H9 (cell line): ENCODE measurements around the gene HECW1. TPM values are rescaled to one million over a fixed set of nuclear protein-coding genes. Genes with fewer than 3 reads are reported as not detected.

Experiments used
- DNase-seq: peaks from one replicate; pipeline ENCODE4 v3.0.0-alpha.2; 2017
- H2AFZ ChIP-seq: one replicate; pipeline ENCODE4 v1.6.1; 2013; ENCODE audit warnings: mild to moderate bottlenecking, low read length, control low read depth, moderate library complexity
- H2AK5ac ChIP-seq: 2 replicates; pipeline ENCODE4 v1.6.1; 2013; ENCODE audit warnings: low read length, control low read depth, mixed read lengths; ENCODE audit not compliant: insufficient read length
- H2BK120ac ChIP-seq: one replicate; pipeline ENCODE4 v1.6.1; 2013; ENCODE audit warnings: low read depth, mild to moderate bottlenecking, low read length, control low read depth, inconsistent platforms; ENCODE audit not compliant: poor library complexity, severe bottlenecking
- H2BK12ac ChIP-seq: 2 replicates; pipeline ENCODE4 v1.6.1; 2013; ENCODE audit warnings: low read length, control low read depth, mixed read lengths, low read depth; ENCODE audit not compliant: insufficient read length
- H2BK15ac ChIP-seq: 2 replicates; pipeline ENCODE4 v1.6.1; 2013; ENCODE audit warnings: low read depth, low read length, control low read depth
- H2BK20ac ChIP-seq: one replicate; pipeline ENCODE4 v1.6.1; 2013; ENCODE audit warnings: low read depth, mild to moderate bottlenecking, low read length, control low read depth, inconsistent platforms; ENCODE audit not compliant: poor library complexity, severe bottlenecking
- H2BK5ac ChIP-seq: 2 replicates; pipeline ENCODE4 v1.6.1; 2013; ENCODE audit warnings: low read length, control low read depth, mixed read lengths; ENCODE audit not compliant: insufficient read length
- H3K14ac ChIP-seq: 2 replicates; pipeline ENCODE4 v1.6.1; 2013; ENCODE audit warnings: low read length, control low read depth; ENCODE audit not compliant: insufficient read depth
- H3K18ac ChIP-seq: 2 replicates; pipeline ENCODE4 v1.6.1; 2013; ENCODE audit warnings: low read depth, mild to moderate bottlenecking, mixed read lengths, low read length, control low read depth; ENCODE audit not compliant: insufficient read length
- H3K23ac ChIP-seq: 2 replicates; pipeline ENCODE4 v1.6.1; 2013; ENCODE audit warnings: low read length, control low read depth, mixed read lengths, low read depth; ENCODE audit not compliant: insufficient read length
- H3K23me2 ChIP-seq: 2 replicates; pipeline ENCODE4 v1.6.1; 2013; ENCODE audit warnings: low read depth, mild to moderate bottlenecking, mixed read lengths, low read length, control low read depth; ENCODE audit not compliant: insufficient read length, poor library complexity, severe bottlenecking
- H3K27ac ChIP-seq: 2 replicates; pipeline ENCODE4 v1.5.1; 2013; ENCODE audit warnings: low read length, control low read depth, mixed read lengths, low read depth; ENCODE audit not compliant: insufficient read length
- H3K27me3 ChIP-seq: 2 replicates; pipeline ENCODE4 v1.6.1; 2013; ENCODE audit warnings: low read length, control low read depth, inconsistent platforms; ENCODE audit not compliant: insufficient read depth
- H3K4ac ChIP-seq: 2 replicates; pipeline ENCODE4 v1.6.1; 2013; ENCODE audit warnings: low read depth, mild to moderate bottlenecking, control low read depth, inconsistent platforms, low read length, moderate library complexity
- H3K4me1 ChIP-seq: 2 replicates; pipeline ENCODE4 v1.6.1; 2013; ENCODE audit warnings: low read length, control low read depth, inconsistent platforms; ENCODE audit not compliant: insufficient read depth
- H3K4me2 ChIP-seq: 2 replicates; pipeline ENCODE4 v1.6.1; 2013; ENCODE audit warnings: low read length, control low read depth, mixed read lengths; ENCODE audit not compliant: insufficient read length, insufficient read depth
- H3K56ac ChIP-seq: 2 replicates; pipeline ENCODE4 v1.6.1; 2013; ENCODE audit warnings: low read depth, mild to moderate bottlenecking, mixed read lengths, low read length, control low read depth; ENCODE audit not compliant: insufficient read length
- H3K79me1 ChIP-seq: 2 replicates; pipeline ENCODE4 v1.6.1; 2013; ENCODE audit warnings: low read depth, mild to moderate bottlenecking, moderate library complexity, low read length, control low read depth, inconsistent platforms; ENCODE audit not compliant: insufficient read depth, poor library complexity, severe bottlenecking
- H3K79me2 ChIP-seq: 2 replicates; pipeline ENCODE4 v1.6.1; 2013; ENCODE audit warnings: low read length, control low read depth, inconsistent platforms; ENCODE audit not compliant: insufficient read depth
- H3K9ac ChIP-seq: 2 replicates; pipeline ENCODE4 v1.6.1; 2013; ENCODE audit warnings: low read length, control low read depth, mixed read lengths; ENCODE audit not compliant: insufficient read length; ENCODE audit errors: extremely low read depth
- H3K9me3 ChIP-seq: one replicate; pipeline ENCODE4 v1.6.1; 2013; ENCODE audit warnings: low read depth, low read length, inconsistent platforms; ENCODE audit not compliant: control insufficient read depth
- H3T11ph ChIP-seq: one replicate; pipeline ENCODE4 v1.6.1; 2013; ENCODE audit warnings: mild to moderate bottlenecking, low read length, control low read depth, inconsistent platforms
- H4K20me1 ChIP-seq: one replicate; pipeline ENCODE4 v1.6.1; 2013; ENCODE audit not compliant: control insufficient read depth, insufficient read length, insufficient read depth
- H4K5ac ChIP-seq: 2 replicates; pipeline ENCODE4 v1.6.1; 2013; ENCODE audit warnings: low read depth, mild to moderate bottlenecking, mixed read lengths, low read length, control low read depth; ENCODE audit not compliant: insufficient read length
- H4K8ac ChIP-seq: replicated peaks from 2 replicates; pipeline ENCODE4 v1.6.1; 2013; ENCODE audit warnings: low read length, control low read depth, mixed read lengths, low read depth; ENCODE audit not compliant: insufficient read length
- H4K91ac ChIP-seq: 2 replicates; pipeline ENCODE4 v1.6.1; 2013; ENCODE audit warnings: low read depth, mild to moderate bottlenecking, moderate library complexity, mixed read lengths, low read length, control low read depth; ENCODE audit not compliant: insufficient read length
- H3K27ac Mint-ChIP-seq, 3 experiments: 2 replicates in 2 of 3; 3 replicates in 1 of 3; pipeline ENCODE4 v1.8.0; 2020 to 2021; ENCODE audit warnings: mixed read lengths in 3 of 3, mild to moderate bottlenecking in 1 of 3, moderate library complexity in 1 of 3
- H3K27me3 Mint-ChIP-seq: 2 replicates; pipeline ENCODE4 v1.8.0; 2021; ENCODE audit warnings: low read depth, mild to moderate bottlenecking, moderate library complexity, mixed read lengths
- H3K36me3 Mint-ChIP-seq, 3 experiments: 2 replicates in 2 of 3; 3 replicates in 1 of 3; pipeline ENCODE4 v1.8.0; 2020 to 2021; ENCODE audit warnings: low read depth in 3 of 3, mixed read lengths in 3 of 3; ENCODE audit not compliant: insufficient read depth in 1 of 3
- H3K4me1 Mint-ChIP-seq, 2 experiments: 2 replicates each; pipeline ENCODE4 v1.8.0; 2020; ENCODE audit warnings: mixed read lengths in 2 of 2
- H3K4me3 Mint-ChIP-seq, 2 experiments: 2 replicates in 1 of 2; 3 replicates in 1 of 2; pipeline ENCODE4 v1.8.0; 2020 to 2021; ENCODE audit warnings: mild to moderate bottlenecking in 2 of 2, mixed read lengths in 2 of 2, moderate library complexity in 1 of 2
- H3K9me3 Mint-ChIP-seq, 2 experiments: 2 replicates in 1 of 2; 3 replicates in 1 of 2; pipeline ENCODE4 v1.8.0; 2020; ENCODE audit warnings: mild to moderate bottlenecking in 2 of 2, mixed read lengths in 2 of 2, moderate library complexity in 1 of 2
- CTCF ChIP-seq: fragments of 200-600 bp; sonication (generic); conservative IDR thresholded peaks from 3 replicates; pipeline ENCODE4 v1.8.0; 2021; ENCODE audit warnings: antibody characterized with exemption, mild to moderate bottlenecking
- WGBS: extraction: QIAGEN DNeasy Blood & Tissue Kit; methylation state at CpG from one replicate; pipeline ENCODE4 v1.1.7; 2013; ENCODE audit warnings: missing lambda C conversion rate, low lambda C conversion rate, mixed read lengths; ENCODE audit not compliant: insufficient read length; ENCODE audit errors: extremely low coverage; 5-methylcytosine and 5-hydroxymethylcytosine counted together
- total RNA-seq: library from RNA; stranded (reverse); gene quantifications from 2 replicates; pipeline ENCODE4 v1.2.1, GENCODE V29; 2021

Gene HECW1
- total RNA-seq, 1 experiment from 2014 or later: 5.0 TPM

GRCh38 chr7:43220250-43220649 is 107.8 kb downstream of the HECW1 start:
- Histone ChIP-seq H3K9ac (no peak overlapping the region), H2BK12ac (no peak overlapping the region), H4K5ac (no peak overlapping the region), H3K4me2 (no peak overlapping the region), H3K4me1 (no peaks in the 10 kb centered on the region), H2BK5ac (no peak overlapping the region), H3K4ac (no peak overlapping the region), H3K23ac (no peak overlapping the region), H4K8ac (no peak overlapping the region), H4K91ac (no peak overlapping the region), H3K27ac (no peak overlapping the region), H3K56ac (no peak overlapping the region), H3K23me2 (no peaks in the 10 kb centered on the region), H3K27me3 (no peaks in the 10 kb centered on the region), H2BK120ac (no peak overlapping the region), H2BK15ac (no peak overlapping the region), H2AFZ (no peak overlapping the region), H3K18ac (no peak overlapping the region), H4K20me1 (no peaks in the 10 kb centered on the region), H2BK20ac (no peak overlapping the region), H3K79me2 (no peaks in the 10 kb centered on the region), H3K14ac (no peak overlapping the region), H3K79me1 (no peaks in the 10 kb centered on the region), H3K9me3 (peaks cover 3% of the 10 kb centered on the region), H2AK5ac (no peak overlapping the region), H3T11ph (no peak overlapping the region)
- H3K9me3 Mint-ChIP-seq: peaks cover 8 to 18% of the 10 kb centered on the region in 2 experiments
- no peak for TF ChIP-seq CTCF
- DNase-seq: no peak
- peaks cover 2 to 11% of the 10 kb centered on the region in 2 experiments; a peak in 2 of 4 replicates for H3K4me1 Mint-ChIP-seq
- H3K27me3 Mint-ChIP-seq: no peaks in the 10 kb centered on the region
- H3K27ac Mint-ChIP-seq: no peak overlapping the region
- H3K4me3 Mint-ChIP-seq: no peak overlapping the region
- no CpG with 5 or more reads among the region's 6 CpGs for WGBS
- H3K36me3 Mint-ChIP-seq: peaks cover 18 to 22% (median 19%) of the 10 kb centered on the region in 3 experiments
